Measurements from ENCODE around the gene ITGA2B.

The ITGA2B gene

GRCh38 chr17:44417553-44417952, 28.1 kb upstream of the ITGA2B start:
- no peaks in the 10 kb centered on the region for H3K9me3 ChIP-seq (ENCODE audit: low read length)
- H3F3A ChIP-seq (ENCODE audit: insufficient read depth, low read length): no peaks in the 10 kb centered on the region
- no peaks in the 10 kb centered on the region for H3K4me1 ChIP-seq (ENCODE audit: insufficient read depth, low read length, severe bottlenecking)
- H3K27me3 ChIP-seq (ENCODE audit: insufficient read depth, low read length): no peaks in the 10 kb centered on the region
- no peak overlapping the region for H3K9ac ChIP-seq (ENCODE audit: low read length)
- H3K79me2 ChIP-seq (ENCODE audit: insufficient read depth, low read length): no peaks in the 10 kb centered on the region
- no peak overlapping the region for H2AFZ ChIP-seq (ENCODE audit: low read length)
- peaks cover 60% of the 10 kb centered on the region for H3K36me3 ChIP-seq (ENCODE audit: insufficient read depth, low read length)
- no peak overlapping the region for H3K4me2 ChIP-seq (ENCODE audit: low read length)
- no peak overlapping the region for H3K4me3 ChIP-seq (ENCODE audit: low read depth, low read length, poor library complexity, severe bottlenecking)
- no peaks in the 10 kb centered on the region for H4K20me1 ChIP-seq (ENCODE audit: insufficient read depth, low read length)
- H3K9me2 ChIP-seq (ENCODE audit: low read depth, low read length): no peaks in the 10 kb centered on the region
- H3K27ac ChIP-seq (ENCODE audit: low read depth, low read length, poor library complexity, severe bottlenecking): no peak overlapping the region
- no peak for TF ChIP-seq EZH2 (IDR thresholded peaks at IDR 0.05; ENCODE audit: borderline replicate concordance, low read length)

- Histone ChIP-seq H3K79me2 (ENCODE audit: insufficient read depth, low read length) (no peaks in the 10 kb centered on the region), H3F3A (ENCODE audit: insufficient read depth, low read length) (no peaks in the 10 kb centered on the region), H3K27ac (ENCODE audit: low read depth, low read length, poor library complexity, severe bottlenecking) (no peak overlapping the region), H3K9me2 (ENCODE audit: low read depth, low read length) (no peaks in the 10 kb centered on the region), H3K4me2 (ENCODE audit: low read length) (no peak overlapping the region), H3K27me3 (ENCODE audit: insufficient read depth, low read length) (no peaks in the 10 kb centered on the region), H3K36me3 (ENCODE audit: insufficient read depth, low read length) (peaks cover 61% of the 10 kb centered on the region), H3K9ac (ENCODE audit: low read length) (no peak overlapping the region), H3K9me3 (ENCODE audit: low read length) (no peaks in the 10 kb centered on the region), H3K4me1 (ENCODE audit: insufficient read depth, low read length, severe bottlenecking) (no peaks in the 10 kb centered on the region), H3K4me3 (ENCODE audit: low read depth, low read length, poor library complexity, severe bottlenecking) (no peak overlapping the region), H2AFZ (ENCODE audit: low read length) (no peak overlapping the region), H4K20me1 (ENCODE audit: insufficient read depth, low read length) (no peaks in the 10 kb centered on the region)
- TF ChIP-seq CTCF (IDR thresholded peaks at IDR 0.05; ENCODE audit: low read length) (no peak), EZH2 (IDR thresholded peaks at IDR 0.05; ENCODE audit: borderline replicate concordance, low read length) (no peak)
Observed at GRCh38 chr17:44416558-44417289, 27.3 kb upstream of the ITGA2B start.

- H3K36me3 ChIP-seq (ENCODE audit: insufficient read depth, low read length): peaks cover 49% of the 10 kb centered on the region
- no peaks in the 10 kb centered on the region for H4K20me1 ChIP-seq (ENCODE audit: insufficient read depth, low read length)
- no peak overlapping the region for H2AFZ ChIP-seq (ENCODE audit: low read length)
- H3K27me3 ChIP-seq (ENCODE audit: insufficient read depth, low read length): no peaks in the 10 kb centered on the region
- no peaks in the 10 kb centered on the region for H3K9me3 ChIP-seq (ENCODE audit: low read length)
- H3K4me1 ChIP-seq (ENCODE audit: insufficient read depth, low read length, severe bottlenecking): no peaks in the 10 kb centered on the region
- H3K4me3 ChIP-seq (ENCODE audit: low read depth, low read length, poor library complexity, severe bottlenecking): no peak overlapping the region
- H3K27ac ChIP-seq (ENCODE audit: low read depth, low read length, poor library complexity, severe bottlenecking): no peak overlapping the region
- H3K79me2 ChIP-seq (ENCODE audit: insufficient read depth, low read length): no peaks in the 10 kb centered on the region
- H3K9ac ChIP-seq (ENCODE audit: low read length): no peak overlapping the region
- H3K9me2 ChIP-seq (ENCODE audit: low read depth, low read length): no peaks in the 10 kb centered on the region
- H3F3A ChIP-seq (ENCODE audit: insufficient read depth, low read length): no peaks in the 10 kb centered on the region
- no peak overlapping the region for H3K4me2 ChIP-seq (ENCODE audit: low read length)
- TF ChIP-seq CTCF (IDR thresholded peaks at IDR 0.05; ENCODE audit: low read length) (no peak), EZH2 (IDR thresholded peaks at IDR 0.05; ENCODE audit: borderline replicate concordance, low read length) (no peak)
Observed at GRCh38 chr17:44414394-44415155, 25.1 kb upstream of the ITGA2B start.
